Osteocyte (in vitro differentiated cells): ENCODE measurements around the gene PPIL4. TPM values are rescaled to one million over a fixed set of nuclear protein-coding genes. Genes with fewer than 3 reads are reported as not detected.

Source experiments
- DNase-seq: peaks from one replicate; pipeline ENCODE4 v3.0.0; 2021; ENCODE audit warnings: mixed read lengths; ENCODE audit not compliant: unreplicated experiment; ENCODE audit errors: extremely low spot score
- H3K27ac Mint-ChIP-seq: one replicate; pipeline ENCODE4 v1.8.0; 2021; ENCODE audit warnings: mild to moderate bottlenecking, mixed read lengths; ENCODE audit not compliant: unreplicated experiment
- H3K27me3 Mint-ChIP-seq: one replicate; pipeline ENCODE4 v1.8.0; 2021; ENCODE audit warnings: mixed read lengths; ENCODE audit not compliant: unreplicated experiment
- H3K36me3 Mint-ChIP-seq: one replicate; pipeline ENCODE4 v1.8.0; 2021; ENCODE audit warnings: mixed read lengths; ENCODE audit not compliant: unreplicated experiment
- H3K4me1 Mint-ChIP-seq: one replicate; pipeline ENCODE4 v1.8.0; 2021; ENCODE audit warnings: mixed read lengths; ENCODE audit not compliant: unreplicated experiment
- H3K4me3 Mint-ChIP-seq: one replicate; pipeline ENCODE4 v1.8.0; 2021; ENCODE audit warnings: mild to moderate bottlenecking, moderate library complexity, mixed read lengths; ENCODE audit not compliant: unreplicated experiment
- H3K9me3 Mint-ChIP-seq: one replicate; pipeline ENCODE4 v1.8.0; 2021; ENCODE audit warnings: mixed read lengths; ENCODE audit not compliant: unreplicated experiment
- CTCF ChIP-seq: fragments of 200-600 bp; sonication (generic); IDR thresholded peaks from 2 replicates; pipeline ENCODE4 v1.5.0; 2021; ENCODE audit warnings: antibody characterized with exemption, mild to moderate bottlenecking, moderate library complexity
- total RNA-seq: library from RNA; stranded (reverse); gene quantifications from 2 replicates; pipeline ENCODE4 v1.2.1, GENCODE V29; 2021

Gene PPIL4
- total RNA-seq, 1 donor from 2014 or later = 34.3 TPM

- DNase-seq = no peak
- Mint-ChIP-seq H3K4me1 (peaks cover 13% of the 10 kb centered on the region), H3K4me3 (no peak overlapping the region), H3K36me3 (no peaks in the 10 kb centered on the region), H3K9me3 (no peaks in the 10 kb centered on the region), H3K27me3 (no peaks in the 10 kb centered on the region), H3K27ac (no peak overlapping the region)
- TF ChIP-seq CTCF = no peak
Observed at GRCh38 chr6:149474108-149474935, 71.5 kb downstream of the PPIL4 start.

GRCh38 chr6:149473080-149474052, 72.5 kb downstream of the PPIL4 start:
- H3K36me3 Mint-ChIP-seq = no peaks in the 10 kb centered on the region
- H3K4me3 Mint-ChIP-seq = no peak overlapping the region
- no peaks in the 10 kb centered on the region for H3K9me3 Mint-ChIP-seq
- no peak overlapping the region for H3K27ac Mint-ChIP-seq
- peaks cover 13% of the 10 kb centered on the region for H3K4me1 Mint-ChIP-seq
- TF ChIP-seq CTCF = no peak
- no peaks in the 10 kb centered on the region for H3K27me3 Mint-ChIP-seq
- no peak for DNase-seq

- no peak for DNase-seq
- Mint-ChIP-seq H3K4me3 (no peak overlapping the region), H3K4me1 (peaks cover 12% of the 10 kb centered on the region), H3K27me3 (peaks cover 2% of the 10 kb centered on the region), H3K9me3 (no peaks in the 10 kb centered on the region), H3K36me3 (no peaks in the 10 kb centered on the region), H3K27ac (no peak overlapping the region)
- no peak for TF ChIP-seq CTCF
Observed at GRCh38 chr6:149472241-149472640, 73.6 kb downstream of the PPIL4 start.

- peaks cover 2% of the 10 kb centered on the region for H3K27me3 Mint-ChIP-seq
- no peak for DNase-seq
- H3K27ac Mint-ChIP-seq = no peak overlapping the region
- H3K4me1 Mint-ChIP-seq = peaks cover 12% of the 10 kb centered on the region
- H3K36me3 Mint-ChIP-seq = no peaks in the 10 kb centered on the region
- H3K4me3 Mint-ChIP-seq = no peak overlapping the region
- TF ChIP-seq CTCF = no peak
- H3K9me3 Mint-ChIP-seq = no peaks in the 10 kb centered on the region
Observed at GRCh38 chr6:149471801-149472200, 74.0 kb downstream of the PPIL4 start.

- no peak overlapping the region for H3K4me3 Mint-ChIP-seq
- no peaks in the 10 kb centered on the region for H3K36me3 Mint-ChIP-seq
- DNase-seq = no peak
- peaks cover 12% of the 10 kb centered on the region for H3K4me1 Mint-ChIP-seq
- no peak for TF ChIP-seq CTCF
- peaks cover 2% of the 10 kb centered on the region for H3K27me3 Mint-ChIP-seq
- no peak overlapping the region for H3K27ac Mint-ChIP-seq
- H3K9me3 Mint-ChIP-seq = no peaks in the 10 kb centered on the region
Observed at GRCh38 chr6:149470948-149471347, 74.9 kb downstream of the PPIL4 start.
